Measurements from ENCODE around the gene MYO18B.
"Not testable (repeated sequence)": the region's sequence is repeated elsewhere in the genome, so short reads cannot be mapped to it uniquely, and the experiment has no call there.

The MYO18B gene

GRCh38 chr22:25942856-25943411, 200.9 kb downstream of the MYO18B start:
- no peak for DNase-seq (ENCODE audit: low read depth in 2 of 2)

GRCh38 chr22:25950111-25950510, 208.1 kb downstream of the MYO18B start:
- DNase-seq (ENCODE audit: low read depth in 2 of 2) = no peak

- DNase-seq (ENCODE audit: low read depth in 2 of 2) = no peak
Measured at GRCh38 chr22:25953276-25953675, 211.3 kb downstream of the MYO18B start.

- no peak for DNase-seq (ENCODE audit: low read depth in 2 of 2)
Measured at GRCh38 chr22:25953919-25954318, 211.9 kb downstream of the MYO18B start.

GRCh38 chr22:25955323-25955722, 213.3 kb downstream of the MYO18B start:
- DNase-seq (ENCODE audit: low read depth in 2 of 2) = no peak

GRCh38 chr22:25956801-25957200, 214.8 kb downstream of the MYO18B start:
- no peak for DNase-seq (ENCODE audit: low read depth in 2 of 2)

GRCh38 chr22:25959818-25960774, 218.1 kb downstream of the MYO18B start:
- DNase-seq (ENCODE audit: low read depth in 2 of 2) = no peak

- no peak for DNase-seq (ENCODE audit: low read depth in 2 of 2)
Measured at GRCh38 chr22:25961699-25962098, 219.7 kb downstream of the MYO18B start.

GRCh38 chr22:25962711-25963110, 220.7 kb downstream of the MYO18B start:
- DNase-seq (ENCODE audit: low read depth in 2 of 2) = no peak

GRCh38 chr22:25964961-25965730, 223.2 kb downstream of the MYO18B start:
- no peak for DNase-seq (ENCODE audit: low read depth in 2 of 2)

- DNase-seq (ENCODE audit: low read depth in 2 of 2) = no peak
Measured at GRCh38 chr22:25966448-25966913, 224.5 kb downstream of the MYO18B start.

- DNase-seq (ENCODE audit: low read depth in 2 of 2) = no peak
Measured at GRCh38 chr22:25969286-25969685, 227.3 kb downstream of the MYO18B start.

GRCh38 chr22:25969901-25970300, 227.9 kb downstream of the MYO18B start:
- no peak for DNase-seq (ENCODE audit: low read depth in 2 of 2)

GRCh38 chr22:25970374-25970911, 228.5 kb downstream of the MYO18B start:
- DNase-seq (ENCODE audit: low read depth in 2 of 2) = no peak

- no peak for DNase-seq (ENCODE audit: low read depth in 2 of 2)
Measured at GRCh38 chr22:25970999-25971811, 229.2 kb downstream of the MYO18B start.

- DNase-seq (ENCODE audit: low read depth in 2 of 2) = no peak
Measured at GRCh38 chr22:25972397-25972796, 230.4 kb downstream of the MYO18B start.

- no peak for DNase-seq (ENCODE audit: low read depth in 2 of 2)
Measured at GRCh38 chr22:25976356-25976755, 234.4 kb downstream of the MYO18B start.

GRCh38 chr22:25979968-25980367, 238.0 kb downstream of the MYO18B start:
- no peak for DNase-seq (ENCODE audit: low read depth in 2 of 2)

- not testable (repeated sequence) for DNase-seq (ENCODE audit: low read depth in 2 of 2)
Measured at GRCh38 chr22:25984911-25985310, 242.9 kb downstream of the MYO18B start.

GRCh38 chr22:25987948-25988347, 246.0 kb downstream of the MYO18B start:
- no peak for DNase-seq (ENCODE audit: low read depth in 2 of 2)

- no peak for DNase-seq (ENCODE audit: low read depth in 2 of 2)
Measured at GRCh38 chr22:25990940-25991339, 249.0 kb downstream of the MYO18B start.
